ENCODE results near the gene DMBT1.

The DMBT1 gene

DNA sequence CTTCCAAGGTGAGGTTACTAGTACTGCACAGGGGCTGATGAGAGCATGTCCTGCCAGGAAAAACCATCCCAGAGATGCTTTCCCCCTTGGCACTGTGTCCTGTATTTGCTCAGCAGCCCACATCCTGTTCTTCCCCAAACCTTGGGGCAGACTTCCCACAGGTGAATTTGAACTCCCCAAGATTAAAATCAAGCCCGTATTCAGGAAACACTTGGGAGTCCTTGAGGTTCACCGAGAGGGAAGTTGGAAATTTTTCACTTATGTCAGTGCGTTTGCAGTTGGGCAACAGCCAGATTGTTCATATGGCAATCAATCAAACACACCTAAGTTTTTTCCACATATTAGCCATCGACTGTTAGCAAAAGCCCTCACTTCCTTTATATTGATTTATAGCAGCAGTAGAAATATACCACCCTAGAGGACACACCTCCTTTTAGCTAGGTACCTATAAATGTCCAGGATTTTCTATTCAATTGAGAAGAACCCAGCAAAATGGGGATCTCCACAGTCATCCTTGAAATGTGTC is at the start of gene DMBT1:
Gene DMBT1, plus strand, starts transcription at position 476 of the 526 bp plus-strand sequence. Its CDS starts 17 bp downstream, at position 493.
- no peak for DNase-seq (ENCODE audit: low read depth)

DNA sequence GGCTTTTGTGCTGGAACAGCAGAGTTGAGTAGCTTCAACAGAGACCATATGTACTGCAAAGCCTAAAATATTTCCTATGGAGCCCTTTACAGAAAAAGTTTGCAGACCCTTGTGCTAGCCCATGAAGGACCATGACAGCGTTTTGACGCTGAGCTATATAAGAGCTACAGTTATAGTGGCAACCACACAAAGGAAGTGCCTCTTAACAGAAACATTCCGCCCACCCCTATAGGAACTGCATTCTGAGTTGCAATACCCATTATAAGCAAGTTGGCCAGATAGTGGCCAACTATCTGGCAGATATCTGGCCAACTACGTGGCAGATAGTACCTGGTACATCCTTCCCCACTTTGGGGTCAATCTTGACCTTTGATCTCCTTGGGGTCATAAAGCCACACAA is 47.5 kb upstream of the DMBT1 start:
- no peak for DNase-seq (ENCODE audit: low read depth)

DNA sequence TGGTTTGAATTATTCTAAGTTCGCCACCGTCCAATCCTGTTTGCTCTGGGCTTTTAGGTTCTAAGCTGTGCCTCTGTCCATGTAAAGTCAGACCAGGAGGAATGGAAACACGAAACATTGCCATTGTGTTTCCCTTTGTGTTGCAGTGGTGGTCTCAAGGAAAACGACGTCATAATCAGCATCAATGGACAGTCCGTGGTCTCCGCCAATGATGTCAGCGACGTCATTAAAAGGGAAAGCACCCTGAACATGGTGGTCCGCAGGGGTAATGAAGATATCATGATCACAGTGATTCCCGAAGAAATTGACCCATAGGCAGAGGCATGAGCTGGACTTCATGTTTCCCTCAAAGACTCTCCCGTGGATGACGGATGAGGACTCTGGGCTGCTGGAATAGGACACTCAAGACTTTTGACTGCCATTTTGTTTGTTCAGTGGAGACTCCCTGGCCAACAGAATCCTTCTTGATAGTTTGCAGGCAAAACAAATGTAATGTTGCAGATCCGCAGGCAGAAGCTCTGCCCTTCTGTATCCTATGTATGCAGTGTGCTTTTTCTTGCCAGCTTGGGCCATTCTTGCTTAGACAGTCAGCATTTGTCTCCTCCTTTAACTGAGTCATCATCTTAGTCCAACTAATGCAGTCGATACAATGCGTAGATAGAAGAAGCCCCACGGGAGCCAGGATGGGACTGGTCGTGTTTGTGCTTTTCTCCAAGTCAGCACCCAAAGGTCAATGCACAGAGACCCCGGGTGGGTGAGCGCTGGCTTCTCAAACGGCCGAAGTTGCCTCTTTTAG is 46.3 kb upstream of the DMBT1 start:
- no peak for DNase-seq (ENCODE audit: low read depth)

DNA sequence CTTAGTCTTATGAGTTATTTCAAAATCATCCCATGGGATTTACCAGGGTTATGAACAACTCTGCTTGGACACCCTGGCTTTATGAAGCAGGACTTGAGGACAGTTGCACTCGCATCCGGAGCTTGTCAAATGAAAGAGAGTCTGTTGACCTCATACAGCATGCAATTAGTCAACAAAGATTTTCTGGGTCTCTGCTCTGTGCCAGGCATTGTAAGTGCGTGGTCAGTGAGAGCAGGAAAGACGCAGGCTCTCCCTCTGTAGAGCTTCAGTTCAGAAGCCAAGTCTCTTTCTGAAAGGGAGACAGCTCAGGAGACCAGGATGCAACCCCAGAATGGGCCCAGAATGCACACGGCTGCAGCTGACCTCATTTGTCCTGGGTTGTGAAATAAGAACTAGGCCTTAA is 45.5 kb upstream of the DMBT1 start:
- DNase-seq (ENCODE audit: low read depth), result no peak

DNA sequence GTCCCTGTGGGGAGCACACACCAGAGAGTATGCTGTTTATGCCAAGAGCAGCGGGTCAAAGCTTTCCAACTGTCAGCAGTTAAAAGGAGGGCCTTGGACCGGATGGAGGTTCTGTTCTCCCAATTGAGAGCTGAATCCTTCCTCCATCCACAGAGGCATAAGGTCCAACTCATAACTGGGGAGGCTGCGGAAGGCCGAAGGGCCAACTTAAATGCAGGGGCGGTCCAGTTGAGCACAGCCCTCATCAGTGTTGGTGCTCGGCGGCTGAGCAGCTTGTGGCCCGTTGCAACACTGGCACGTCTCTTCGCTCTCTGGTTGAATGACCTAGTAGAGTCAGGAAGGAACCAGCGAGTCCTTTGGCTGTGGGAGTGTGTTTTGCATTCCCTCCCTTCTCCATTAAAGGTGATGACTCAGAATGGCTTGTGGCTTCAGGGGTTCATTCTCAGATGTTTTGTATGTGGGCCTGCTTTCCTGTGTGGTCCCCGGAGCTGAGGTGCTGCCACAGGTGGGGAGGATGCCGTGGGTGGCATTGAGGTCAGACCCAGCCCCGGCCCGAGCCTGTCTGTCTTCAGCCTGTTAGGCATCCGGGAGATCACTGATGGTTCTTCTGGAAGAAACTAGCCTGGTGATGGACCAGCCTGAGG is 44.8 kb upstream of the DMBT1 start:
- DNase-seq (ENCODE audit: low read depth), result no peak

DNA sequence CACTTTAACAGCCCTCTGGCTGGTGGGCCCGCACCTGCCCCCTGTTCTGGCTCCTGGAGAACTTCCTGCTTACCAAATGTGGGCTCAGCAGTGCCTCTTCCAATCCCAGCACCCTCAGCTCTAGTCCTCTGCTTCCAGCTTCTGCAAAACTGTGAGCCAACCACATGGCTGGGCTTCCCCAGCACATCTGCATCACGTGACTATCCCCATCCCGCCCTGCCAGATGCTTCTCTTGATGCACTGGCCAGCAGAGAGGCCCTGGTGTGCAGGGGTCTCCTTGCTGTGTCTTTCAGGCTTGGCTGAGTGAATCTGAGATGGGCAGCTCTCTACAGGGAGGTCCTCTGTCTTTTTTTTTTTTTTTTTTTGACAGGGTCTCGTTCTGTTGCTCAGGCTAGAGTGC is 43.8 kb upstream of the DMBT1 start:
- DNase-seq (ENCODE audit: low read depth), result no peak

DNA sequence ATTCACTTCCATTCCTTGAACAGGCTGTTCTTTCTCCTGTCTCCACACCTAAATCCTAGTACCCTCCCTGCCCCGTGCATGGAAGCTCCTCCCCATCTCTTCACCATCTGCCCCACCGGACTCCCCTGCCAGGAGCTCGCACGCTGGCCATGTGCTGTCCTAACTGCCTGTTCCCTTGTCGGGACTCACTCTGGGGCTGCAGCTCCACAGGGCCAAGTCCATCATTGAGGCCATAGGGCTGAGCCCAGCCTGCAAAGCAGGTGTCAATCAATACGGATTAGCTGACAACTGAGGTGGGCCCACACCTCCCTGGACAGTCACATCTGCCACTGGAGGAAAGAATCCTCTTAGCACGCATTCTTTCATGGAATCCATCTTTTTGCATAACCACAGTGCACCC is 41.4 kb upstream of the DMBT1 start:
- no peak for DNase-seq (ENCODE audit: low read depth)

DNA sequence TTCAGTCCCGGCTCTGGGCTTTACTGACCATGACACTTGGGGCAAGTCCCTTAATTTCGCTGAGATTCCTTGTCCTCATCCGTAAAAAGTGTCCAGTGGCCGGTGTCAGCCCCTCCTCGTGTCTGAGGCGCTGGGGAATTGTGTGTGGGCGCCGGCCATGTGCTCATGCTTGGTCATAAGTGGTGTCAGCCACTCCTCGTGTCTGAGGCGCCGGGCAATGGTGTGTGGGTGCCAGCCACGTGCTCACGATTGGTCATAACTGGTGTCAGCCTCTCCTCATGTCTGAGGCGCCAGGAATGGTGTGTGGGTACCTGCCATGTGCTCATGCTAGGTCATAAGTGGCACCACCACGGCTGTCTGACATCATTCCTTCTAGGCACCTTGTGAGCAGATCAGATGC is 40.7 kb upstream of the DMBT1 start:
- DNase-seq (ENCODE audit: low read depth), result no peak

DNA sequence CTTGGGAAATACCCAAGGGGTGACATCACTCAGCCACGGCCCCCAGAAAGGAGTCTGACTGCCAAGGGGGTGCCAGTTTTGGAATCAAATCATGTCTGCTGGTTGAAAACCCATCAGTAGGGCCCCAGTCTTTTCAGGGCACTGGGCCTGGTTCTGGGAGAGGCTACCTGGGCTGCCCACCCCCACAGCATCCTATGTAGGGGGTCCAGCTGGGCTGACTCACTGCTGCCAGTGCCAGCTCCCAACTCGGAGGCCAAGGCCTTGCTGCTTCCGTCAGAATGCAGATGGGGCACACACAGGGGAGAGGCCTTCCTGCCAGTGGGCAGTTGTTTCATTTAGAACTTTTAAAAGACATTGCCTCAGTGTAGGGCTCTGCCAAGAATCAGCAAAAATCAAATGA is 39.5 kb upstream of the DMBT1 start:
- DNase-seq (ENCODE audit: low read depth), result no peak

DNA sequence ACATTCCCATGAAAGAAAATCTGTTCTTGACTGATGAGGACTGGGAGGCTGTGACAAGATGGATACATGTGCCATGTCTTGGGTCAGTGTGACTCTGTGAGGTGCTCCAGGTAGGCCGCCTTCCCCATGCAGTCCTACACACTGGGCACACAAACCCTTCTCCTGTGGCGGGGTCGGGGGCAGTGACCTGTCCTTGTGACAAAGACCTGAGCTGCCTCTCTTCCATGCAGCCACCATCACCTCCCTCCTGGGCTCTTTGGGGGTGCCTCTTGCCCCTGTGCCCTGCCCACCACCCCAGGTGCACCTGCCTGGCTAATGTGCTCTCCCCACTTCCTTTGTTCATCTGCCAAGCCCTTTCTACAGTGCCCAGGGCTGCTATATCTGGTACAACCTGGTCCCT is 35.7 kb upstream of the DMBT1 start:
- no peak for DNase-seq (ENCODE audit: low read depth)

DNA sequence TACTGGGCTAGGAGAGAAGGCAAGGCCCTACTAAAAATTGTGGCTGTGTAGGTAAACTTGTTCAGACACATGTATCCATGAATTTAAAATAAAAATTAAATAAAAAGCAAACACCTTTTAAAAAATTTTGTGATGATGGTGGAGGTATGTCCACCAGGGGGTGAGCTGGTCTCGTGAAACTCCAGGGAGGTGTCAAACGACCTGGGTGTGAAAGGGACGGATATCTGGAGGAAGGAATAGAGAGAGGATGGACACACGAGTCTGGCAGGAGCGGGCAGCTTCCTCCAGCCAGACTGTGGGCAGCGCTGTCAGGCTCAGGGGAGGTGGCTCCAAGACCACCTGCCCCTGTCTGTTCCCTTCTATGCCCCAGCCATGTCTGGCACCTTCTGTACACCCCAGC is 34.8 kb upstream of the DMBT1 start:
- no peak for DNase-seq (ENCODE audit: low read depth)

DNA sequence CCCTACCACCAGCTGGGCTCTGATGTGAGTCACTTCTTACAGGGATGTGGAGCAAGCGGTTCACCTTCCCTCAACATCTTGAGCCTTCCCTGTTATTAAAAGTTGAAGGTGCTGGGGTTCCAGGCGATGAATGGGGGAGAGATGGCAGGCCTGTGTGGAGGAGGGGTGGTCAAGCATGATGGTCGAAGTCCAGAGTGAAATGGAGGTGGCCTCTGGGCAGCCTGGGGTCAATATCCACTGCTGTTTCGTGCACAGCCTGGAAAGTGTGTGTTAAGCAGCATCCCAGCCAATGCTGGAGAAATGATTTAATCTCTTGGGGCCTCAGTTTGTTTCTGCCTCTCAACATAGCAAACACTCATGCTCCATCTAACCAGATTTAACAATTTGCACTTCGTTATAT is 33.7 kb upstream of the DMBT1 start:
- no peak for DNase-seq (ENCODE audit: low read depth)

DNA sequence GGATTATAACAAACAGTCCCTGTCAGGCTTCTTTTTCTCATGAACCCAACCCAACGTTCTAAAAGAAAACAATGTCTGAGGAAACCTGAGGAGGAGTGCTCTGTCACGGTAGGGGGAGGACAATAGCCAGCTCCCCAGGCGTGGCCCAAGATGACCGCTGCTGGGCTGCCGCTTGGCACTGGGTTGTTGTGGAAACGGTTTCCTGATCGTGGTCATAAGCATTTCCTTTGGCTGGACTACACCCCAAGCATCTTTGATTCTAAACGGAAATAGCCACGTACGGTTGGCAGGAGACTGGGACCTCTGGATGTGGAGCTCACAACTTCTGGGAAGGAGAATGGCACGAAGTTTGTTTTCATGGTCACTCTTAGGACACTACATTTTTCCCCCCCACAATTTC is 30.4 kb upstream of the DMBT1 start:
- no peak for DNase-seq (ENCODE audit: low read depth)

DNA sequence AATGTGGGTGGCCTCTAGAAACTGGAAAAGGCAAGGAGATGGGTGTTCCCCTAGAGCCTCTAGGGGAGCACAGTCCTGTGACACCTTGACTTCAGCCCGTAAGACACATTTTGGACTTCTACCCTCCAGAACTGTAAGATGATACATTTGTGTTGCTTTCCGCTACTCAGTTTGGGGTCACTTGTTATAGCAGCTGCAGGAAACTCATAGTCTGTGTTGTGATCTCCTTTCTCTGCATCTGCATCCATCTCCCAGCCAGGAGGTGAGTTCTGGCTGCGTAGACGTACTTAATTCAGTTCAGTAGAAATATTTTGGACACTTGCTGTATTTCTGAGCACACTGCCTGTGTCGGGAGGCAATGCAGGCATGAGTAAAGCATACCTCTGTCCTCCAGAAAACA is 29.3 kb upstream of the DMBT1 start:
- no peak for DNase-seq (ENCODE audit: low read depth)

DNA sequence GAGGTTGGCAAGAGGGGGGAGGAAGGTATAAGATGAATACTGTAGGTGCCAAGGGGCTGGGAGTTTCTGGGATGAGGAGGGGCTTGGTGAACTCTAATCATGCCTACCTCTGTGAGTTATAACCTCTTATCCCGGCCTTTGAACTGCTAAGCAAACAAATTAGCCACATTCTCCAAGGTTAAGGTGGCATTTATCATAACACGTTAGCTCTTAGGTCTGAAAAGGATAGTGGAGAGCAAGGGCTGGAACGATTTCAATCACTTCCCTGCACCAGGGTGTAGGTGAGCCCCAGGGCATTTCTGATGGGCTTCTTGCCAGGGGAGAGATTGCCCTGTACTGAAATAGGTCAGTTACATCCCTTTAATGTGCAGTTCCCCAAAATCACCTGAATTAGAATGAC is 28.6 kb upstream of the DMBT1 start:
- DNase-seq (ENCODE audit: low read depth), result no peak

DNA sequence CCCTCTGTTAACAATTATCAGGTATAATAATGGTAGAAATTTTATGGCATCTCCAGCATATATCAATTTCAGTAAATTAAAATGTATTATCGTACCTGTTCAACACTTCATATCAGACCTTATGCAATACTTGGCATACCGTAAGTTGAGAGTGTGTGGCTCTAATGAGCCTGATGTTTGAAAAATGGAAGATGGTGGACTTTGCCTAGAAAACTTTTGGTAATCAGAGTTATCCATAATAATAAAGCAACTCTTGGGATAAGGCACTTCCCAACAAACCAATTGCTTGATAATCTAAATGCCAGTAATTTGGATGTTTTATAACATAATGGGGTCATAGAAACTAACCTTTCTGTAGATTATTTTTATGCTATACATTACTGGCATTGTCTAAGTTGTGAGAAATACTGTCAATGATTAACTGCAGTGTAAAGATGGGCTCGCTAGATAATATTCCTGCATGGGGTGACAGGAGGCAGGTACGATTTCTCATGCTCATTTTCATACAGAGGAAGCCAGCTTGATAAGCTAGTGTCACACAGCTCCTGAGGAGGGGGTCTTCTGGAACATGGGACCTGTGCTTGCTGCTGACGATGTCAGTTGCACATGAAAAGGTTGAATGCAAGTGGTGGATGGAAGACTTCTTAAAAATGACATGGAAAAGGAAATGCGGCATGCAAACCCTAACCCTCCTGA is 27.8 kb upstream of the DMBT1 start:
- DNase-seq (ENCODE audit: low read depth), result no peak

DNA sequence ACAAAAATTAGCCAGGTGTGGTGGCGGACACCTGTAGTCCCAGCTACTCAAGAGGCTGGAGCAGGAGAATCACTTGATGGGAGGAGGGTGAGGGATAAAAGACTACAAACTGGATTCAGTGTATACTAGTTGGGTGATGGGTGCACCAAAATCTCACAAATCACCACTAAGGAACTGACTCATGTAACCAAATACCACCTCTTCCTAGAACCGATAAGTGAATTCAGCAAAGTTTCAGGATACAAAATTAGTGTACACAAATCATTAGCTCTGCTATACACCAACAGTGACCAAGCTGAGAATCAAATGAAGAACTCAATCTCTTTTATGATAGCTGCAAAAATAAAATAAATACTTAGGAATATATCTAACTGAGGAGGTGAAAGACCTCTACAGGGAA is 23.0 kb upstream of the DMBT1 start:
- no peak for DNase-seq (ENCODE audit: low read depth)

DNA sequence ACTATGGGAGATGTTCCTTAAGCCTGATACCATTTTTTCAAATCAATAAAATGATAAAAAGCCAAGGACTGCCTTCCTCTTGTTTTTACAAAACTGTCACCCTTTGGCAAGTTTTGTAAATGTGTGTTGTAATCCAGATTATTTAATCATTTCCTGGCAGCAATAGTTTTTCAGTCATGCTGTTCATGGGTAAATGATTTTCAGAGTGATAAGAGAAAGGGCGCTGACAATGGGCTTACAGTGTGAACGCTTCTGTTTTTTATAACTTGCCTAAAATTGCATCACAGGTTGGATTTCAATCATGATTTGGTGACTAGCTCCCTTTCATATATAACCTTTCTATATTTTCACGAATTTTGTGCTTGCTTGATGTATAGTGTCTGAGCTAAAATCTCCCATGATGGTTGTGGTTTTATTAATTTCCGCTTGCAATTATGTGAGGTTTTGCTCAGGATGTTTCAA is 19.0 kb upstream of the DMBT1 start:
- no peak for DNase-seq (ENCODE audit: low read depth)

DNA sequence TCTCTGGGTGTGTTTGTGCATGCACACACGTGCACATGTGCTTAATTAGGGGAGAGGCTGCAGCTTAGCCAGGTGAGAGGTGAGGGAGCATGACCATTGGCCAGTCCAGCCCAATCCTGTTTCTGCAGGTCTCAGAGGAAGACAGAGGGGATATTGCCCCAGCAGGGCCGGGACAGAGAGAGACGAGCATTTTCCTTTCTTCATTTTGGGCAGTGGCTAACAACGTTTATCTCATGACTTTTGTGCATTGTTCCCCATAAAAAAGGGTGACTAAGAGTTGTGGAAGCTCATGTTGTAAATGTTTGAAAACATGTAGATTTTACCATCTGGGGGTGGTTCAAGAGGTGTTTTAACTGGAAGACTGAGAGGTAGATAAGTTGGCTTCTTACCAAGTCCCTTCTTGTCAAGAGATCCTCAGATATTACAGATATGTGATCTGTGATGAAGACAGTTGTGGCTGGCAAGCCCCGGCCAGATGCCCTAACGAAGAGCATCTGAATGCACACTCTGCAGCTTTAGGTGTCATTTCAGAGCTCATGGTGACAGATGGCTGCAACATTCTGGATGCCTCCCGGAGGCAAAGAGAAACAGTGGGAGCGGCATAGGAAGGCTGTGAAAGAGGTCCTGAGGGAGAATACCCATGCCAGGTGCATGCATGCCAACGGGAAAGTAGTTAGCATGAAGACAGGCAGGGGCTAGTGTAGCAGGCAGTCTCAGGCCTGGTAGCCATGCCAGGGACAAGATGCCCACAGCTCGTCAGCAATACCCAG is 16.7 kb upstream of the DMBT1 start:
- no peak for DNase-seq (ENCODE audit: low read depth)

DNA sequence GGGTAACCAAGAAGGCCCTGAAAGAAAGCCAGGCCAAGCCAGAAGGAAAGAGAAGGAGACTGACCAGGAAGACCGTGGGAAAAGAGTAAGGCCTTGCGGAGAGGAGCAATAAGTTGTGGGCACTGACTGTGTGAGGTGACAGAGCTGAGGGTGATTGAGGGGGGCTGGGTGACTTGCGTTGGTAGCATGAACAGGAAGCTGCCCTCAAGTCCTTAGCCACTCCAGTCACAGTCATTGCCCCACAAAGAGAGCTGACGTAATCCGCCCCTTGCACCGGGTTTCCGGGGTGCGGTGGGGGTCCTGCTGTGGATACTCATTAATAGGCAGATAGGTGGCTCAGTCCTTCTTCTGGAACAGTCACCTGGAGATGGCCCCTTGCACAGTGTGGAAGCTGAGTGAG is 16.1 kb upstream of the DMBT1 start:
- DNase-seq (ENCODE audit: low read depth), result no peak

DNA sequence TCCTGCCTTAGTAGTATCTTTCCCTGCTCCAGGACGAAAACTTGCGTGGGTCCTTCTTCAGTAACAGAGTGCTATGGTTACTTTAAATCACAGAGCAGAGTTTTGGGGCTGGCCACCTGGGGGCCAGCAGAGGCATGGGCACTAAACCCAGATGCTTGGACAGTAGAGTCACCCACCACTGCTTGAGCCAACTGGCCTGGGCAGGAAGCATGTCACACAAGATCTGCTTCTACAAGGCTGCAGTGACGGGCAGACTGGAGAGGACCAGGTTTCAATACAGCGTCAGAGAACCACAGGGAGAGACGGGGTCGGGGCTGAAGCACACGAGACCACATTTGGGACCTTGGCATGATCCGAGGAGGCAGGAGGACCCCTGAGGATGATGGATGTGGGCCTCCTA is 14.3 kb upstream of the DMBT1 start:
- no peak for DNase-seq (ENCODE audit: low read depth)

DNA sequence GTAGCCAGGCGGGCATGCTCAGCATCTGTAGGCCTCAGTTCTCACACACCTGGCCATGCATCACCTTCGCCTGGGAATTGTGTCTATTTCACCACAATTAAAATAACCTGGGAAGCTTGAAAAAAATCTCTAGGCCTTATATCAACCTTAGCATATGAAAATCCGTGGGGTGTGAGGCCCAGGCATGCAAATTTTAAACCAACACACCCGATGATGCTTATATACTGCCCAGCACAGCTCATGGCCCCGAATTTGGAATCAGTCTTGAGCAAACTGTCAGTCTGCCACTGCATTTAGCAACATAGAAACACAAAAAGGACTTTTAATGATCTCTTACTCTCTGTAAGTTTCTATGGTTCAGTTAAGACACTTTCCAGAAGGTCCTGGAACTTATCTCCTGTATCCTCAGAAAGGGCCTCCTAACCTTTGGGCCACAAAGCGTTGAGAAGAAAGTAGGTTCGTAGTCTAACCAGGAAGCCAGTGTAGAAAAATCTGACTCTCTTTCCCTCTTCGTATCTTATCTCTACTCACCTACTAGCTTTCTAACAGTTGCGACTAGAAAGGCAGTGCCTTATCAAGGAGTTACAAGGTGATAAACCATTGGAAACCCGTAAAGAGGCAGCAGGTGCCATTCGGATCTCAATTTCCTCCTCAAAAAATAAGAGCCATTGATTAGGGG is 12.0 kb upstream of the DMBT1 start:
- no peak for DNase-seq (ENCODE audit: low read depth)
